Measurements from ENCODE around the gene LRTM1.

LRTM1 gene

GRCh38 chr3:54928046-54928770, at the start of gene LRTM1:
TSS of gene LRTM1 (minus strand) at chr3:54928059. CDS start at chr3:54927911, 148 bp downstream.
- DNase-seq (ENCODE audit: insufficient read length, low spot score) (no peak), FAIRE-seq (no peak)

- no peak for FAIRE-seq
- no peak for DNase-seq (ENCODE audit: insufficient read length, low spot score)
Measured at GRCh38 chr3:54977439-54977838, 49.6 kb upstream of the LRTM1 start.

- FAIRE-seq (no peak), DNase-seq (ENCODE audit: insufficient read length, low spot score) (no peak)
Measured at GRCh38 chr3:54970895-54971294, 43.0 kb upstream of the LRTM1 start.

GRCh38 chr3:54969652-54970051, 41.8 kb upstream of the LRTM1 start:
- no peak for DNase-seq (ENCODE audit: insufficient read length, low spot score)
- FAIRE-seq = no peak

GRCh38 chr3:54968546-54969172, 40.8 kb upstream of the LRTM1 start:
- no peak for DNase-seq (ENCODE audit: insufficient read length, low spot score)
- FAIRE-seq = no peak

- FAIRE-seq (no peak), DNase-seq (ENCODE audit: insufficient read length, low spot score) (no peak)
Measured at GRCh38 chr3:54967731-54968161, 39.9 kb upstream of the LRTM1 start.

- DNase-seq (ENCODE audit: insufficient read length, low spot score) (no peak), FAIRE-seq (no peak)
Measured at GRCh38 chr3:54966979-54967378, 39.1 kb upstream of the LRTM1 start.

- FAIRE-seq = no peak
Measured at GRCh38 chr3:54965746-54966145, 37.9 kb upstream of the LRTM1 start.

GRCh38 chr3:54964081-54964480, 36.2 kb upstream of the LRTM1 start:
- no peak for FAIRE-seq

More at GRCh38 chr3:54965746-54966145, 37.9 kb upstream of the LRTM1 start:
- DNase-seq (ENCODE audit: insufficient read length, low spot score) = no peak

GRCh38 chr3:54963641-54964040, 35.8 kb upstream of the LRTM1 start:
- FAIRE-seq (no peak), DNase-seq (ENCODE audit: insufficient read length, low spot score) (no peak)

More at GRCh38 chr3:54964081-54964480, 36.2 kb upstream of the LRTM1 start:
- no peak for DNase-seq (ENCODE audit: insufficient read length, low spot score)

- FAIRE-seq = no peak
- DNase-seq (ENCODE audit: insufficient read length, low spot score) = no peak
Measured at GRCh38 chr3:54962200-54962599, 34.3 kb upstream of the LRTM1 start.

GRCh38 chr3:54960701-54961100, 32.8 kb upstream of the LRTM1 start:
- no peak for DNase-seq (ENCODE audit: insufficient read length, low spot score)
- no peak for FAIRE-seq

GRCh38 chr3:54960082-54960481, 32.2 kb upstream of the LRTM1 start:
- DNase-seq (ENCODE audit: insufficient read length, low spot score) (no peak), FAIRE-seq (no peak)

- FAIRE-seq = no peak
- no peak for DNase-seq (ENCODE audit: insufficient read length, low spot score)
Measured at GRCh38 chr3:54957711-54958110, 29.9 kb upstream of the LRTM1 start.

GRCh38 chr3:54955941-54956340, 28.1 kb upstream of the LRTM1 start:
- DNase-seq (ENCODE audit: insufficient read length, low spot score) = no peak
- no peak for FAIRE-seq

GRCh38 chr3:54955496-54955895, 27.6 kb upstream of the LRTM1 start:
- no peak for DNase-seq (ENCODE audit: insufficient read length, low spot score)
- no peak for FAIRE-seq

- FAIRE-seq = no peak
- no peak for DNase-seq (ENCODE audit: insufficient read length, low spot score)
Measured at GRCh38 chr3:54954521-54954920, 26.7 kb upstream of the LRTM1 start.

- DNase-seq (ENCODE audit: insufficient read length, low spot score) = no peak
- FAIRE-seq = no peak
Measured at GRCh38 chr3:54954022-54954421, 26.2 kb upstream of the LRTM1 start.

GRCh38 chr3:54951405-54951804, 23.5 kb upstream of the LRTM1 start:
- DNase-seq (ENCODE audit: insufficient read length, low spot score) (no peak), FAIRE-seq (no peak)

GRCh38 chr3:54950391-54951003, 22.6 kb upstream of the LRTM1 start:
- FAIRE-seq (no peak), DNase-seq (ENCODE audit: insufficient read length, low spot score) (no peak)

- FAIRE-seq = no peak
Measured at GRCh38 chr3:54949491-54950044, 21.7 kb upstream of the LRTM1 start.

More at GRCh38 chr3:54949491-54950044, 21.7 kb upstream of the LRTM1 start:
- DNase-seq (ENCODE audit: insufficient read length, low spot score) = no peak
